ENCODE data around the gene TTC39C.

DNA sequence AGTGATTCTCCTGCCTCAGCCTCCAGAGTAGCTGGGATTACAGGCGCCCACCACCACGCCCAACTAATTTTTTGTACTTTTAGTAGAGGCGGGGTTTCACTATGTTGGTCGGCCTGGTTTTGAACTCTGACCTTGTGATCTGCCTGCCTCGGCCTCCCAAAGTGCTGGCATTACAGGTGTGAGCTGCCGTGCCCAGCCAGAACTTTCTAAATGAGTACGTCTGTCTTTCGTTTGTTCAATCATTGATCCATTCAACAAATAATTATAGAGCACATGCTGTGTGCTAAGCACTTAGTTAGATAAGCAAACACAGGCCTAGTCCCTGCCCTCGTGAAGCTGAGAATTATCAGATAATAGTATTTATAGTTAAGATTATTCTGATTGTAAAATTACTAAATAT, 56.5 kb downstream of the TTC39C start:
- TF ChIP-seq GABPA (IDR thresholded peaks at IDR 0.05; ENCODE audit: low read depth) = no peak
- TF ChIP-seq CTCF (IDR thresholded peaks at IDR 0.05; ENCODE audit: insufficient read depth, low read length) = no peak
- TF ChIP-seq POLR2AphosphoS5 (IDR thresholded peaks at IDR 0.05; ENCODE audit: low read depth) = no peak
- TF ChIP-seq SPI1 (IDR thresholded peaks at IDR 0.05; ENCODE audit: borderline replicate concordance, low read depth) = no peak
- TF ChIP-seq REST (IDR thresholded peaks at IDR 0.05; ENCODE audit: insufficient replicate concordance, low read depth) = no peak
